PC-9 (cell line): ENCODE results near the gene PPHLN1. TPM values are rescaled to one million over a fixed set of nuclear protein-coding genes. Genes with fewer than 3 reads are reported as not detected.

Experiments
- BruUV-seq: library from RNA; stranded (reverse); fragments of 400-500 nt; replicated peaks from 2 replicates; lab custom pipeline; 2021; lab: Mats Ljungman, UMichigan
- CTCF ChIA-PET: fragments of 300-600 bp; sonication (Branson Sonifier 250); formaldehyde crosslinking; loops from one replicate; lab custom pipeline; 2022; ENCODE audit warnings: antibody characterized with exemption; lab: Charles Lee
- POLR2A ChIA-PET: fragments of 300-600 bp; sonication (Branson Sonifier 250); formaldehyde crosslinking; loops from one replicate; lab custom pipeline; 2022; ENCODE audit warnings: antibody characterized with exemption; ENCODE audit not compliant: unreplicated experiment; lab: Charles Lee
- DNase-seq, 2 experiments: peaks; one replicate each; pipeline versions ENCODE4 v3.0.0 to v3.0.0-alpha.2; 2015 to 2022; ENCODE audit warnings: mixed read lengths in 1 of 2
- H2AFZ ChIP-seq: fragments of 200-600 bp; sonication (generic); 2 replicates; pipeline ENCODE4 v1.8.1; 2017; ENCODE audit warnings: antibody characterized with exemption
- H3F3A ChIP-seq: fragments of 200-600 bp; sonication (generic); 2 replicates; pipeline ENCODE4 v1.8.1; 2017; ENCODE audit warnings: antibody characterized with exemption, mild to moderate bottlenecking, low read depth; ENCODE audit not compliant: insufficient read depth
- H3K27ac ChIP-seq: fragments of 200-600 bp; sonication (generic); 2 replicates; pipeline ENCODE4 v1.6.1; 2016; ENCODE audit warnings: mixed run types
- H3K27me3 ChIP-seq: fragments of 200-600 bp; sonication (generic); 2 replicates; pipeline ENCODE4 v1.6.1; 2016; ENCODE audit warnings: low read depth, mixed run types; ENCODE audit not compliant: insufficient read depth
- H3K36me3 ChIP-seq: fragments of 200-600 bp; sonication (generic); 2 replicates; pipeline ENCODE4 v1.6.1; 2016; ENCODE audit warnings: low read depth, mixed run types
- H3K4me1 ChIP-seq: fragments of 200-600 bp; sonication (generic); replicated peaks from 2 replicates; pipeline ENCODE4 v1.6.1; 2016; ENCODE audit warnings: mixed run types; ENCODE audit not compliant: insufficient read depth
- H3K4me2 ChIP-seq: fragments of 200-600 bp; sonication (generic); 2 replicates; pipeline ENCODE4 v1.6.1; 2017; ENCODE audit warnings: mixed run types
- H3K4me3 ChIP-seq: fragments of 200-600 bp; sonication (generic); 2 replicates; pipeline ENCODE4 v1.6.1; 2016; ENCODE audit warnings: mixed run types
- H3K79me2 ChIP-seq: fragments of 200-600 bp; sonication (generic); 2 replicates; pipeline ENCODE4 v1.6.1; 2017; ENCODE audit warnings: low read depth, mixed run types
- H3K9me2 ChIP-seq: fragments of 200-600 bp; sonication (generic); 2 replicates; pipeline ENCODE4 v1.8.1; 2017; ENCODE audit warnings: mild to moderate bottlenecking; ENCODE audit not compliant: insufficient read depth
- H3K9me3 ChIP-seq: fragments of 200-600 bp; sonication (generic); 2 replicates; pipeline ENCODE4 v1.8.1; 2016; ENCODE audit warnings: low read depth; ENCODE audit not compliant: insufficient read depth
- H4K20me1 ChIP-seq: fragments of 200-600 bp; sonication (generic); 2 replicates; pipeline ENCODE4 v1.8.1; 2017; ENCODE audit not compliant: insufficient read depth
- CTCF ChIP-seq: fragments of 200-600 bp; sonication (generic); conservative IDR thresholded peaks from 2 replicates; pipeline ENCODE4 v1.6.1; 2017; ENCODE audit warnings: mixed run types, antibody characterized with exemption, mild to moderate bottlenecking, moderate library complexity
- EZH2 ChIP-seq: fragments of 200-600 bp; sonication (generic); IDR thresholded peaks from 2 replicates; pipeline ENCODE4 v1.8.0; 2017; ENCODE audit warnings: antibody characterized with exemption, low read depth
- intact Hi-C: fragments of 100-400 bp; cut with micrococcal nuclease; formaldehyde crosslinking; loops from one replicate; pipeline ENCODE4 v1.10.0; 2022; ENCODE audit not compliant: unreplicated experiment
- total RNA-seq: library from RNA; stranded (reverse); gene quantifications from 2 replicates; pipeline ENCODE4 v1.2.3, GENCODE V29; 2021

PPHLN1 gene
- total RNA-seq, 1 experiment from 2014 or later = 61.9 TPM

- H3K79me2 ChIP-seq = 0 out of 2 replicates have a peak, but pooled peaks cover 2% of the 10 kb centered on the region
- DNase-seq = no peak
- H2AFZ ChIP-seq = no peak overlapping the region
- H3K4me3 ChIP-seq = no peak overlapping the region
- intact Hi-C loops = no loop called here
- CTCF ChIA-PET = no interaction called here
- H3F3A ChIP-seq = no peaks in the 10 kb centered on the region
- no peaks in the 10 kb centered on the region for H3K9me2 ChIP-seq
- no peaks in the 10 kb centered on the region for H3K4me1 ChIP-seq
- BruUV-seq = no TSS peak
- H3K9me3 ChIP-seq = no peaks in the 10 kb centered on the region
- no peak for TF ChIP-seq EZH2
- TF ChIP-seq CTCF = no peak
- H3K36me3 ChIP-seq = peaks cover 9% of the 10 kb centered on the region; the same call in 1 of the 2 replicates
- no peaks in the 10 kb centered on the region for H3K27me3 ChIP-seq
- POLR2A ChIA-PET = no interaction called here
- H3K27ac ChIP-seq = no peak overlapping the region
- H3K4me2 ChIP-seq = no peak overlapping the region
- H4K20me1 ChIP-seq = no peaks in the 10 kb centered on the region
These were observed 30.4 kb downstream of the PPHLN1 start for GRCh38 chr12:42356344-42356743.

GRCh38 chr12:42360747-42361403, 34.9 kb downstream of the PPHLN1 start:
- H3K27ac ChIP-seq = no peak overlapping the region
- peaks cover 3% of the 10 kb centered on the region; the same call in 1 of the 2 replicates for H3K79me2 ChIP-seq
- H3K36me3 ChIP-seq = peaks cover 10% of the 10 kb centered on the region
- intact Hi-C loops = no loop called here
- no peaks in the 10 kb centered on the region for H3F3A ChIP-seq
- ChIA-PET POLR2A (no interaction called here), CTCF (no interaction called here)
- H3K9me2 ChIP-seq = no peaks in the 10 kb centered on the region
- no peaks in the 10 kb centered on the region for H3K27me3 ChIP-seq
- TF ChIP-seq CTCF = no peak
- TF ChIP-seq EZH2 = no peak
- no peaks in the 10 kb centered on the region for H3K9me3 ChIP-seq
- no peaks in the 10 kb centered on the region for H3K4me1 ChIP-seq
- H4K20me1 ChIP-seq = no peaks in the 10 kb centered on the region
- no peak overlapping the region for H2AFZ ChIP-seq
- H3K4me2 ChIP-seq = no peak overlapping the region
- BruUV-seq = no TSS peak
- no peak overlapping the region for H3K4me3 ChIP-seq
- no peak for DNase-seq

- no peaks in the 10 kb centered on the region for H3K9me2 ChIP-seq
- no peaks in the 10 kb centered on the region for H3K4me1 ChIP-seq
- no peak overlapping the region for H3K4me3 ChIP-seq
- no peaks in the 10 kb centered on the region for H4K20me1 ChIP-seq
- H3K27ac ChIP-seq = no peak overlapping the region
- H3K36me3 ChIP-seq = peaks cover 10% of the 10 kb centered on the region
- ChIA-PET CTCF (no interaction called here), POLR2A (no interaction called here)
- no peak overlapping the region for H2AFZ ChIP-seq
- H3K27me3 ChIP-seq = no peaks in the 10 kb centered on the region
- intact Hi-C loops = no loop called here
- peaks cover 3% of the 10 kb centered on the region; the same call in 1 of the 2 replicates for H3K79me2 ChIP-seq
- H3F3A ChIP-seq = no peaks in the 10 kb centered on the region
- TF ChIP-seq CTCF = no peak
- no peak for TF ChIP-seq EZH2
- no peak for DNase-seq
- H3K9me3 ChIP-seq = no peaks in the 10 kb centered on the region
- H3K4me2 ChIP-seq = no peak overlapping the region
- BruUV-seq = no TSS peak
These were observed 36.1 kb downstream of the PPHLN1 start for GRCh38 chr12:42361909-42362646.
